Hematopoietic multipotent progenitor cell treated with erythropoietin and hydrocortisone succinate and interleukin-3 and kit ligand, for 8 days (in vitro differentiated cells): Measurements from ENCODE around the gene GALNT3.

Experiments used
- DNase-seq: peaks from one replicate; pipeline ENCODE4 v3.0.0-alpha.2; 2015

Gene GALNT3

GRCh38 chr2:165718610-165719210, 75.3 kb downstream of the GALNT3 start:
- no peak for DNase-seq

- DNase-seq, result no peak
Observed at GRCh38 chr2:165716091-165716490, 78.0 kb downstream of the GALNT3 start.

- DNase-seq, result no peak
Observed at GRCh38 chr2:165706960-165707487, 87.0 kb downstream of the GALNT3 start.

GRCh38 chr2:165701147-165701546, 92.9 kb downstream of the GALNT3 start:
- DNase-seq, result no peak

- DNase-seq, result no peak
Observed at GRCh38 chr2:165700531-165700930, 93.5 kb downstream of the GALNT3 start.

GRCh38 chr2:165699946-165700345, 94.1 kb downstream of the GALNT3 start:
- DNase-seq, result no peak

GRCh38 chr2:165698444-165698884, 95.6 kb downstream of the GALNT3 start:
- DNase-seq, result peak; percentile 33

- DNase-seq, result no peak
Observed at GRCh38 chr2:165697748-165698443, 96.2 kb downstream of the GALNT3 start.
